HG02981 (cell line): ENCODE measurements around the gene PLGRKT.
"Not testable (repeated sequence)": the region's sequence is repeated elsewhere in the genome, so short reads cannot be mapped to it uniquely, and the experiment has no call there.

Experiments used
- ATAC-seq: cut with Tn5 transposase; IDR thresholded peaks from one replicate; pipeline ENCODE4 v1.9.1; 2021; ENCODE audit warnings: mild to moderate bottlenecking, moderate library complexity; ENCODE audit not compliant: unreplicated experiment

PLGRKT gene

GRCh38 chr9:5388026-5388819 is 49.5 kb downstream of the PLGRKT start:
- no peak for ATAC-seq

- no peak for ATAC-seq
Measured at GRCh38 chr9:5384436-5384835, 53.3 kb downstream of the PLGRKT start.

GRCh38 chr9:5382479-5382878 is 55.2 kb downstream of the PLGRKT start:
- ATAC-seq: no peak

GRCh38 chr9:5375790-5376477 is 61.8 kb downstream of the PLGRKT start:
- no peak for ATAC-seq

GRCh38 chr9:5375091-5375490 is 62.6 kb downstream of the PLGRKT start:
- ATAC-seq: no peak

GRCh38 chr9:5364294-5365024 is 73.3 kb downstream of the PLGRKT start:
- ATAC-seq: peak; percentile 96

- no peak for ATAC-seq
Measured at GRCh38 chr9:5361326-5362010, 76.3 kb downstream of the PLGRKT start.

- no peak for ATAC-seq
Measured at GRCh38 chr9:5360341-5360740, 77.4 kb downstream of the PLGRKT start.

GRCh38 chr9:5357431-5358105 is 80.2 kb downstream of the PLGRKT start:
- ATAC-seq: no peak

- no peak for ATAC-seq
Measured at GRCh38 chr9:5355817-5356216, 81.9 kb downstream of the PLGRKT start.

GRCh38 chr9:5355226-5355625 is 82.5 kb downstream of the PLGRKT start:
- ATAC-seq: no peak

- no peak for ATAC-seq
Measured at GRCh38 chr9:5354184-5354583, 83.5 kb downstream of the PLGRKT start.

- ATAC-seq: no peak
Measured at GRCh38 chr9:5352637-5353248, 85.0 kb downstream of the PLGRKT start.

GRCh38 chr9:5338992-5339981 is 98.4 kb downstream of the PLGRKT start, which contains the start of gene RLN1:
Gene RLN1 (minus strand): TSS chr9:5339876. CDS start chr9:5339746, 130 bp downstream.
- ATAC-seq: peak; percentile 100

GRCh38 chr9:5336688-5337087 is 101.0 kb downstream of the PLGRKT start:
- ATAC-seq: no peak

- ATAC-seq: not testable (repeated sequence)
Measured at GRCh38 chr9:5331276-5331675, 106.4 kb downstream of the PLGRKT start.

GRCh38 chr9:5326893-5327548 is 110.7 kb downstream of the PLGRKT start:
- ATAC-seq: no peak

- ATAC-seq: no peak
Measured at GRCh38 chr9:5326187-5326586, 111.5 kb downstream of the PLGRKT start.
